Measurements from ENCODE around the gene SLIT1.

- no peak for TF ChIP-seq POLR2A (IDR thresholded peaks at IDR 0.05; ENCODE audit: control extremely low read depth in 1 of 2, low read depth in 2 of 2, low read length in 2 of 2)
- TF ChIP-seq, protein P1, sequence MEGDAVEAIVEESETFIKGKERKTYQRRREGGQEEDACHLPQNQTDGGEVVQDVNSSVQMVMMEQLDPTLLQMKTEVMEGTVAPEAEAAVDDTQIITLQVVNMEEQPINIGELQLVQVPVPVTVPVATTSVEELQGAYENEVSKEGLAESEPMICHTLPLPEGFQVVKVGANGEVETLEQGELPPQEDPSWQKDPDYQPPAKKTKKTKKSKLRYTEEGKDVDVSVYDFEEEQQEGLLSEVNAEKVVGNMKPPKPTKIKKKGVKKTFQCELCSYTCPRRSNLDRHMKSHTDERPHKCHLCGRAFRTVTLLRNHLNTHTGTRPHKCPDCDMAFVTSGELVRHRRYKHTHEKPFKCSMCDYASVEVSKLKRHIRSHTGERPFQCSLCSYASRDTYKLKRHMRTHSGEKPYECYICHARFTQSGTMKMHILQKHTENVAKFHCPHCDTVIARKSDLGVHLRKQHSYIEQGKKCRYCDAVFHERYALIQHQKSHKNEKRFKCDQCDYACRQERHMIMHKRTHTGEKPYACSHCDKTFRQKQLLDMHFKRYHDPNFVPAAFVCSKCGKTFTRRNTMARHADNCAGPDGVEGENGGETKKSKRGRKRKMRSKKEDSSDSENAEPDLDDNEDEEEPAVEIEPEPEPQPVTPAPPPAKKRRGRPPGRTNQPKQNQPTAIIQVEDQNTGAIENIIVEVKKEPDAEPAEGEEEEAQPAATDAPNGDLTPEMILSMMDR (IDR thresholded peaks at IDR 0.05; ENCODE audit: control extremely low read depth in 1 of 3, insufficient read depth in 1 of 3, low read depth in 1 of 3, low read length in 3 of 3) = peak; percentile 96 to 99 (median 97)
Observed at GRCh38 chr10:97081621-97082235, 104.0 kb downstream of the SLIT1 start.

Measured in H1 (cell line).